ENCODE measurements around the gene ARHGAP20. TPM values are rescaled to one million over a fixed set of nuclear protein-coding genes. Genes with fewer than 3 reads are reported as not detected.

Gene ARHGAP20
- polyA plus RNA-seq, 3 donors from 2014 or later: not detected

DNA sequence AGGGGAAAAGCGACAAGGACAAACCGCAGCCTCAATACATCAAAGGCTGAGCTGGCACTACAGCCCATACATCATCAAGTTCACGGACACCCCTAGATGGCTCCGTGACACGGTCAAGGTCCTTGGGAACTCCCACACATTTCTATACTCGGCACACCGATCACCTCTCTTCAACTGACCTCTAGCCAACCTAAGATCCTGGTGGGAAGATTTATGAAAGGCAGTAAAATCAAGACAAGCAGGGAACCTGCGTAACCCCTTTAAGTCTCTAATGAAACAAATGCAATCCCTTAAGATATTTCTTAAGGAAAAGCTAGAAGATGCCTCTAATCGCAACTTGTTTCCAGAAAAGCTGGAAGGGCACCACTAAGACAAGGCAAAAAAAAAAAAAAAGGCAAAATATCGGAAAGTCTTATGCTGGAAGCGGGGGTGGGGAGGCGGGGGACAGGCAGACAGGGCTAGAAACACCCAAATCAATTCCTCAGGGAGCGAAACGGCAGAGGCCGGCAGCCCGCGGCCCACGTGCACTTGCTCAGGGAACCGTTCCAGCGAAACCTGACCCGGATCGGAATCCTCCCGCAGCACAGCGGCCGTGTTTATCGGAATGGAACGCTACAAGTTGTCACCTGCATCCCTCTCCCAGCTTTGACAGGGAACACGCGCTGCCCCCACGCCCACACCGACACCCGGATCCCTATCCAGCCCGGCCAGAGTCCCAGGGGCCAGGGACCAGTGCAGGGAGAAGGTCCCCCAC, 1.4 kb downstream of the ARHGAP20 start:
- Mint-ChIP-seq H3K27ac (no peak overlapping the region), H3K4me1 (peaks cover 15 to 18% of the 10 kb centered on the region in 2 donors), H3K9me3 (peaks cover 0 to 14% (median 0%) of the 10 kb centered on the region in 6 donors), H3K27me3 (ENCODE audit: low read depth in 3 of 3) (peaks cover 17 to 28% (median 19%) of the 10 kb centered on the region in 3 donors), H3K4me3 (peak overlapping the region; percentile 41 to 81 (median 63)), H3K36me3 (peaks cover 0 to 6% (median 0%) of the 10 kb centered on the region in 3 donors)
- no peak for DNase-seq

DNA sequence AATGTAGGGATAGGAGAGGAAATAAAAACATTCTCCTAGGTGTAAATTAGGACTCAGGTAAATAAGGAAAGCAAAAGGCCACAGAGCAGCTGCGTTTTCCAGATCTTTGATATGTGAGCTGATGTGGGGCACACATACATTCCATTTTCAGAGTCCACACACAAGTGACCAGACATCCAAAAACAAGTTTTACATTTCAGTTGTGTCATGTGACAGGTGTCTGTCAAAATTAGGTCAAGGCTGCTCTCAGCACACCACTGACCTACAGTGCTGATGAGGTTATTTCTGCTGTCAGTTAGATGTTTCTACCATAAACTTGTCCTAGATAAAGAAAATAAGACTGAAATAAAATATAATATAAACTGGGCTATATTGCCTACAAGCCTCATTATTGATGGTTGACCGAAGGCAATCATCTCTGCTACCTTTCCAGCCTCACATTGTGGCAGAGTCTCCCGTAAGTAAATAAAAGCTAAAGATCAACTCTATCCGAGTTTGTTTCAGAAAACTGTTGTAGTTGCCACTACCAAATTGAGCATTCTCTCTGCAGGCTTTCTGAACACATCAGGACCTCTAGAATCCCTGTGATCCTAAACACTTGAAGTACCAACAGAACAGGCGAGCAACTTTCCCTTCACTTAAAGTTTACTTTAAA, 7.9 kb downstream of the ARHGAP20 start:
- peaks cover 2 to 5% (median 3%) of the 10 kb centered on the region in 3 donors for H3K27me3 Mint-ChIP-seq (ENCODE audit: low read depth in 3 of 3)
- H3K27ac Mint-ChIP-seq: no peak overlapping the region
- H3K36me3 Mint-ChIP-seq: no peaks in the 10 kb centered on the region
- peaks cover 0 to 10% (median 0%) of the 10 kb centered on the region in 6 donors for H3K9me3 Mint-ChIP-seq
- H3K4me3 Mint-ChIP-seq: no peak overlapping the region
- H3K4me1 Mint-ChIP-seq: no peaks in the 10 kb centered on the region
- DNase-seq: no peak

DNA sequence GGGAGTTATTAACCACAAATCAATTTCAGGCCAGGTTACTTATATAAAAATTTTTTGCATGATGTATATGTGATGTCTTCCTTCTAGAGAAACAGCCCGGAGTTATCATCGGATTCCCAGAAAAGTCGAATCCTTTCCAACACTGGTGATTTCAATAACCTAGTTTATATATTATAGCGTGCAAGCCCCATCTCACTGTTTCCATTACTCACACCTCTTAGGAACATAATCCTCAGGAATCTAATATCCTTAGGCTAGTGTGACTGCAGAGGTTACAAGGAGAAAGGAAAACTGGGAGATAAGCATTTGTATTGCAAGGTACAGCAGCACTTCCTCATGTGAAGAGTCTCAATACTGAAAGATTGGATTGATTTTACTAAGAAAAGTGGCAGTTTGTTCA, 20.3 kb downstream of the ARHGAP20 start:
- H3K4me1 Mint-ChIP-seq: no peaks in the 10 kb centered on the region
- DNase-seq: no peak
- H3K36me3 Mint-ChIP-seq: no peaks in the 10 kb centered on the region
- H3K27ac Mint-ChIP-seq: no peak overlapping the region
- no peak overlapping the region for H3K4me3 Mint-ChIP-seq
- H3K9me3 Mint-ChIP-seq: no peaks in the 10 kb centered on the region
- H3K27me3 Mint-ChIP-seq (ENCODE audit: low read depth in 3 of 3): peaks cover 0 to 2% (median 0%) of the 10 kb centered on the region in 3 donors

DNA sequence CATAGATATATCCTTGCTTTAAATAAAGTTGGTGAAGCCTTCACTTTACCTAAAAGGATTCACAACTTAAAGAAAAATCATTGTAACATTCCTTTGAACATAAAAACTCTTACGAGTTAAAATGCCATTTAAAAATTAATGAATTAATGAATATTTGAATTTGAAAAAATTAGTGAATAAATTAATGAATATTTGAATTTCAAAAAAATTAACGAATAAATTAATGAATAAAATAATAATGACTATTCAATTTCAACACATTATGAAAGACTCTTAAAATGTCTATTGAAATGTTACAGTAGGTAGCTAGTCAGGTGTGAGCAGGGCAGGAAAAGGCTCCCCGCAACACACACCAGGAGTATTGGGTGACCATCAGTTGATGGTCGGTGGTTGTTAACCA, 22.9 kb downstream of the ARHGAP20 start:
- DNase-seq: no peak
- Mint-ChIP-seq H3K36me3 (no peaks in the 10 kb centered on the region), H3K9me3 (no peaks in the 10 kb centered on the region), H3K4me3 (no peak overlapping the region), H3K27me3 (ENCODE audit: low read depth in 3 of 3) (peaks cover 0 to 2% (median 0%) of the 10 kb centered on the region in 3 donors), H3K27ac (no peak overlapping the region), H3K4me1 (no peaks in the 10 kb centered on the region)

DNA sequence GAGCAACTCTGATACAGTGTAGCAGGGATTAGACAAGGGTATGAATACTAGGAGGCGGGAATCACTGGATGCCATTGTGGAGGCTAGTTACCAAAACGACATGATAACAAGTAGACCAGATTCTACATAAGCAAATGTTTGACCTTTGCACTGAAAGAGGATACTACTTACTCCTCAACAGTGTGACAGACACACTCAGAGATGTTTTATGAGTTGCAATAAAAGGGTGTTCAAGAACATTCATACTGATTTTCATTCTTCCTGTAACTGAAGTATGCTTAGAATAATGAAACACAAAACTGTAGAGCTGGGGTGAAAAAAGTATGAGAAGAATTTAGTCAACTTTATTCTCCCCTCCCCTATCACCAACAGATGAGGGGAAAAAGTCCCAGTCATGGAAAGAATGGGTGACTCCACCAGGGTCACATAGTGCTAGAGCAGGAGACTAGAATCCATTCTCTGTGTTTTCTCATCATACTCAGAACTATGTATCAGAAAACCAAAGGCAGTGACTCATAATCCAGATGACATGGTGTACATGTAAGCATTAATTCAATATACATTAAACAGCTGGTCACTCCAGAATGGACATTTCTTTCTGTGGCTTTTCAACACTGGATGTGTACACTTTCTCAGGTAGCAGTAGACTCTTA, 32.8 kb downstream of the ARHGAP20 start:
- no peaks in the 10 kb centered on the region for H3K4me1 Mint-ChIP-seq
- H3K4me3 Mint-ChIP-seq: no peak overlapping the region

DNA sequence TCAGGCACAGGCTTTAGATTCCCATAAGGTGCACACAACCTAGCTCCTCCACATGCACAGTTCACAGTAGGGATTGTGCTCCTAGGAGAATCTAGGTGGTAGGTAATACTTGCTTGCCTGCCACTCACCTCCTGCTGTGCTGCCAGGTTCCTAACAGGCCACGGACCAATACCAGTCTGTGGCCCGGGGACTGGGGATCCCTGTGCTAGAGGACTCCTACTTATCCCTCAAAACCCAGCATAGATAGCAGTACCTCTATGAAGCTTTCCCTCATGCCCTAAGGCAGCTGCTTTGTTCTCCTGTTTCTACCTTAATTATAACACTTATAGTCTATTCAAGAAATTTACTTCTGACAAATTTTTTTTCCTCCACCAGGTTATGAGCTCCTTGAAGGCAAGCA, 36.7 kb downstream of the ARHGAP20 start:
- Mint-ChIP-seq H3K36me3 (no peaks in the 10 kb centered on the region), H3K4me3 (no peak overlapping the region), H3K27me3 (ENCODE audit: low read depth in 3 of 3) (peaks cover 0 to 3% (median 2%) of the 10 kb centered on the region in 3 donors), H3K4me1 (no peaks in the 10 kb centered on the region), H3K9me3 (peaks cover 0 to 7% (median 3%) of the 10 kb centered on the region in 6 donors), H3K27ac (no peak overlapping the region)
- no peak for DNase-seq

More for the DNA sequence above, 32.8 kb downstream of the ARHGAP20 start:
- H3K9me3 Mint-ChIP-seq: peaks cover 0 to 4% (median 0%) of the 10 kb centered on the region in 6 donors
- DNase-seq: no peak
- no peak overlapping the region for H3K27ac Mint-ChIP-seq
- H3K27me3 Mint-ChIP-seq (ENCODE audit: low read depth in 3 of 3): peaks cover 0 to 5% (median 2%) of the 10 kb centered on the region in 3 donors
- H3K36me3 Mint-ChIP-seq: no peaks in the 10 kb centered on the region

DNA sequence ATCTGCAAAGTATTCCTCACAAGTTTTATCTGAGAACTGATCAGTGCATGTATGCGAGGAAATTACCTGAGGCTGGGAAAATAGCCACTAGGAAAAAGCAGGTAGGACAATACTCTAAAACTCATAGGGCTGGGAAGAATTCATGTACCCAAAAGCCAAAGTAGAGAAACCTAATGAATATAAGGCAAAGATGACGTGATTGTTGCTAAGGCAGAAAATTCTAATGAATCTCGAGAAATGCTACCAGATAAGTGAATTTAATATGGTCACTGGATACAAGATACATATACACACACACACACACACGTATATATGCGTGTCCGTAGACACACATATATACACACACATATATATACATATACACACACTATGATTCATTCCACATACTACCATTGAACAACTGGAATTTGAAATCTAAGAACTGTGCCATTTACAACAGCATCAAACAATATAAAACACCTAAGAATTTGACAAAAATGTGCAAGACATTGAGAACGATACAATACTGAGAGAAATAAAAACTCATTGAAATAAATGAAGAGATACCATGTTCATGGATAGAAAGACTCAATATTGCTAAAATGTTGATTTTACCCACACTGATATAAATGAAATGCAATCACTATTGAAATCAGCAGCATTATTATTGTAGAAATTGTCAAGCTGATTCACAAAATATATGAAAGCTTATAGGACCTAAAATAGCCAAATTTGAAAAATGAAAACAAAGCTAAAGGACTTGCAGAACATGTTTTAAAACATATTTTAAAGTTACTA, 46.4 kb downstream of the ARHGAP20 start:
- H3K9me3 Mint-ChIP-seq: peaks cover 0 to 5% (median 0%) of the 10 kb centered on the region in 6 donors
- H3K4me3 Mint-ChIP-seq: no peak overlapping the region
- H3K27ac Mint-ChIP-seq: no peak overlapping the region
- no peak for DNase-seq
- no peaks in the 10 kb centered on the region for H3K36me3 Mint-ChIP-seq
- no peaks in the 10 kb centered on the region for H3K4me1 Mint-ChIP-seq
- no peaks in the 10 kb centered on the region for H3K27me3 Mint-ChIP-seq (ENCODE audit: low read depth in 3 of 3)

DNA sequence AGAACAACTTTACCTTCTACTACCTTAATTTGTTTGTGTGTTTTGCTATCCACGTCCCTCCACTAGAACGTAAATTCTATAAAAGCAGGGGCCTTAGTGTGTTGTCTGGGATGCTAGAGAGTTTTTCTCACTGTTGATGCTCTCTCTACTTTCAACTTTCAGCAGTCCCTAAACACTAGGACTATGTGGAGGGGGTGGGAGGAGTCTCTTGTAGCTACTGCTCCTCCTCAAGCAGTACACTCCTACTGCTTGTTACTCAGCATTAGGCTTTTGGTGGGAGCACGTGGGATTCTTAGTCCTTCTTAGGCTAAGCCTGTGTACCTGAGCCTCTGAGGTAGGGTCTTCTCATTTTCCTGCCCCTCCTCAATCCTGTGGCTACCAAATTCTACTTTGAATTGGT, 56.3 kb downstream of the ARHGAP20 start:
- H3K4me3 Mint-ChIP-seq: no peak overlapping the region
- H3K4me1 Mint-ChIP-seq: no peaks in the 10 kb centered on the region
- H3K36me3 Mint-ChIP-seq: no peaks in the 10 kb centered on the region
- H3K27me3 Mint-ChIP-seq (ENCODE audit: low read depth in 3 of 3): peaks cover 1 to 11% (median 7%) of the 10 kb centered on the region in 3 donors
- no peak overlapping the region for H3K27ac Mint-ChIP-seq
- peaks cover 0 to 10% (median 6%) of the 10 kb centered on the region in 6 donors for H3K9me3 Mint-ChIP-seq
- no peak for DNase-seq

DNA sequence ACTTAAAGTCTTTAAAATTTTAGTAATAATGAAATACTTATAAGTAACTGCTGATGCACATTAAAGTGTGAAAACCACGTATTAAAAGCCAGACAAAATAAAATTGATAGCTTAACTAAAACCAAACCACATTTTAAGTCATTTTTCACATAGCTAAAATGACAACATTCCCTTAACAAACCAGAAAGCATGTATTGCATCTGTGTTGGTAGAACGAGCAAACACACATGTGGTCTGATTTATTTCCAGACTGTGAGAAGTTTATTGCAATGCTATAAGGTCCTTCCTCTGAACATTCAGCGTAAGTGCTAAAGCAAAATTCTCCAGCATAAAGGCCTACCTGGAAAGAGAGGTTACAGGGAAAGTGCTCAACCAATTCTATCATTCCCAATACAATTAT, 57.8 kb downstream of the ARHGAP20 start:
- no peaks in the 10 kb centered on the region for H3K36me3 Mint-ChIP-seq
- no peaks in the 10 kb centered on the region for H3K4me1 Mint-ChIP-seq
- H3K27me3 Mint-ChIP-seq (ENCODE audit: low read depth in 3 of 3): peaks cover 1 to 11% (median 7%) of the 10 kb centered on the region in 3 donors
- H3K27ac Mint-ChIP-seq: no peak overlapping the region
- no peak for DNase-seq
- H3K4me3 Mint-ChIP-seq: no peak overlapping the region
- peaks cover 0 to 15% (median 6%) of the 10 kb centered on the region in 6 donors for H3K9me3 Mint-ChIP-seq

DNA sequence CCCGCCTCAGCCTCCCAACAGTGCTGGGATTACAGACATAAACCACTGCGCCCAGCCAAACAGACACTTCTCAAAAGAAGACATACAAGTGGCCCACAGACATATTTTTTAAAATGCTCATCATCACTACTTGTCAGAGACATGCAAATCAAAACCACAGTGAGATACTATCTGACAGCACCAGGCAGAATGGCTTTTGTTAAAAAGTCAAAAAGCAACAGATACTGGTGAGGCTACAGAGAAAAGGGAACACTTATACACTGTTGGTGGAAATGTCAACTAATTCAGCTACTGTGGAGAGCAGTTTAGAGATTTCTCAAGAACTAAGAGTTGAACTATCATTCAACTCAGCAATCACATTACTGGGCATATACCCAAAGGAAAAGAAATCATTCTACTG, 67.0 kb downstream of the ARHGAP20 start:
- Mint-ChIP-seq H3K4me3 (no peak overlapping the region), H3K9me3 (peaks cover 0 to 23% (median 5%) of the 10 kb centered on the region in 6 donors), H3K4me1 (no peaks in the 10 kb centered on the region), H3K27ac (no peak overlapping the region), H3K36me3 (no peaks in the 10 kb centered on the region), H3K27me3 (ENCODE audit: low read depth in 3 of 3) (peaks cover 1 to 3% (median 2%) of the 10 kb centered on the region in 3 donors)
- DNase-seq: no peak

DNA sequence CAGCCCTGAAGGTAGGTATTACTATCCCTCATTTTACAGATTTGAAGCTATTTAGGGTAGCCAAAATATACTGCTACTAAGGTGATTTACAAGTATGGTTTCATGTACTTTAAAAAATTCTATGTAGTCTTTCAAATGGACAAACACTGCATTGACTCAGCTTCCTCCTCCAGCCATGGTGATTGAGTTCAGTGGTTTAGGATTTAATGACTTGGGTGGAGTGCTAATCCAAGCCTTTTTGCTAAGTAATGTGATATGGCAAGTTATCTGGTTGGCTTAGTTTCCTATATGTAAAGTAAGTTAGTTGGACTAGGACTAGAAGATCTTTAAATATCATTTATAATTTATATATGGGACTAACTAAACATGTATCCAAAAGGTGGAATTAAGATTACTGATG, 77.9 kb downstream of the ARHGAP20 start:
- no peak overlapping the region for H3K4me3 Mint-ChIP-seq
- DNase-seq: no peak
- H3K36me3 Mint-ChIP-seq: no peaks in the 10 kb centered on the region
- peaks cover 0 to 4% (median 2%) of the 10 kb centered on the region in 6 donors for H3K9me3 Mint-ChIP-seq
- H3K27me3 Mint-ChIP-seq (ENCODE audit: low read depth in 3 of 3): peaks cover 0 to 12% (median 0%) of the 10 kb centered on the region in 3 donors
- no peak overlapping the region for H3K27ac Mint-ChIP-seq
- no peaks in the 10 kb centered on the region for H3K4me1 Mint-ChIP-seq

DNA sequence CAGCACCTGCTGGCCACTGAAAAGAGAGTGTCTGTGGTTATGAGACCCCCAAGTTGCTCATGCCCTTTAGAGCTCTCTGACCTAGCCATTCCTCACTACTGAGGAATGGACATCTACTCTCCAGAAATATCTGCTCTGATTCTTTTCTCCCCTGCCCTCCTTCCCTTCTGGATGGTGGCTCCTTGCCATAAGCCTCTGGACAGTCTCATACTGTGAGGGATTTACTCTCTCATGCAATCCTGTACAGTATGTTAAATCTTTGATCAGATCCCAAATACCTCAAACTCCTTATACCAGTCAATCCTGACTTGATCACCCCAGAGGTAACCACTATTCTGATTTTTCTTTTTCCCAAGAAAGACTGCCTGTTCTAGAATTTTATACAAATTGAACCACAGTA, 80.7 kb downstream of the ARHGAP20 start:
- no peak for DNase-seq
- Mint-ChIP-seq H3K4me3 (no peak overlapping the region), H3K4me1 (no peaks in the 10 kb centered on the region), H3K27me3 (ENCODE audit: low read depth in 3 of 3) (peaks cover 0 to 7% (median 0%) of the 10 kb centered on the region in 3 donors), H3K9me3 (peaks cover 0 to 3% (median under 1%) of the 10 kb centered on the region in 6 donors), H3K36me3 (no peaks in the 10 kb centered on the region), H3K27ac (no peak overlapping the region)

DNA sequence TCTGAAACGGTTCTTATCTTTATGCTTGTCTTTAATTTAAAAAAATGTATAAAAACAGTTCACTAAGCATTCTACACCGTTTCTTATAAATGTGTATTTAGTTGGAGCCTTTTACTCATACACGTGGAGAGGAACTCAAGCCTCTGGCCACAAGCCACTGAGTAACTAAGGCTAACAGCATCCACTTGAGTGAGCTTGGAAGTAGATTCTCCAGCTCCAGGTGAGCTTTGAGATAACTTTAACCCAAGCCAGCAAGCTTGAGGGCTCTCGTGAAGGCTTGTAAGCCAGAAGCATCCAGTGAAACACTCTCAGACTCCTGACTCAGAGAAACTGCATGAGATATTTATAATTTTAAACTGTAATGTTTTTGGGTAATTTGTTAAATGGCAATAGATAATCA, 82.6 kb downstream of the ARHGAP20 start:
- no peak overlapping the region for H3K4me3 Mint-ChIP-seq
- DNase-seq: no peak
- H3K27ac Mint-ChIP-seq: no peak overlapping the region
- H3K4me1 Mint-ChIP-seq: no peaks in the 10 kb centered on the region
- peaks cover 0 to 6% (median under 1%) of the 10 kb centered on the region in 6 donors for H3K9me3 Mint-ChIP-seq
- H3K36me3 Mint-ChIP-seq: no peaks in the 10 kb centered on the region
- peaks cover 0 to 7% (median 0%) of the 10 kb centered on the region in 3 donors for H3K27me3 Mint-ChIP-seq (ENCODE audit: low read depth in 3 of 3)
